BLaER1 treated with 17β-estradiol and CSF1 and Interleukin-3, amounts not matched to agents 10 nM and 100 nM (cell line): ENCODE results near the gene FAM53A.

ENCODE experiments used
- H3K27ac ChIP-seq, 11 experiments: shearing (Covaris generic); formaldehyde crosslinking; 2 replicates each; pipeline ENCODE4 v1.8.1; 2022
- H3K27me3 ChIP-seq, 11 experiments: shearing (Covaris generic); formaldehyde crosslinking; 2 replicates each; pipeline ENCODE4 v1.8.1; 2022
- H3K36me3 ChIP-seq, 11 experiments: shearing (Covaris generic); formaldehyde crosslinking; 2 replicates each; pipeline ENCODE4 v1.8.1; 2022
- H3K4me1 ChIP-seq, 10 experiments: shearing (Covaris generic); formaldehyde crosslinking; 2 replicates each; pipeline ENCODE4 v1.8.1; 2022
- H3K4me2 ChIP-seq, 11 experiments: shearing (Covaris generic); formaldehyde crosslinking; 2 replicates each; pipeline ENCODE4 v1.8.1; 2022
- H3K4me3 ChIP-seq, 10 experiments: shearing (Covaris generic); formaldehyde crosslinking; 2 replicates each; pipeline ENCODE4 v1.8.1; 2022
- H3K9ac ChIP-seq, 11 experiments: shearing (Covaris generic); formaldehyde crosslinking; 2 replicates each; pipeline ENCODE4 v1.8.1; 2022
- H3K9me3 ChIP-seq, 11 experiments: shearing (Covaris generic); formaldehyde crosslinking; replicated peaks in 1 of 11; 2 replicates each; pipeline ENCODE4 v1.8.1; 2022
- H4K20me1 ChIP-seq, 11 experiments: shearing (Covaris generic); formaldehyde crosslinking; 2 replicates each; pipeline ENCODE4 v1.8.1; 2022
- Cebpa-rat ChIP-seq, 11 experiments: shearing (Covaris generic); IDR thresholded peaks; 2 replicates each; pipeline ENCODE4 v1.8.1; 2022

The FAM53A gene

DNA sequence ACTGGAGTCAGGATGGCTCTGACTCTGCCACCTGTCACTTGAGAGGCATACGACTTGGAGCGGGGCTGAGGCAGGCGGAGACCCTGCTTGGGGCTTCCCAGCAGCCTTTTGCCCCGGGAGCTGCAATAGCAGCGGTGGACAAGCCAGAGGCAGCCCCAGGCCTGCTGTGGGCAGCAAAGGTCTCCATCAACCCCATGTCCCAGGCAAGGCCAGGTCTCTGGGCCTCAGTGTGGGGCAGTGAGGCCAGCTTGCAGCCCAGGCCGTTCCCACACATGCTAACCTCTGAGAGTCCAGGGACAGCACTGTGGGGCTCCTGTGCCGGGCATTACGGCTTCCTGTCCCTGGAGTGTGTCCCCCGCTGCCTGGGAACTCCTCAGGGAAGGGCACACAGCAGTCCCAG, 53.0 kb downstream of the FAM53A start:
- Histone ChIP-seq H3K4me1 (peaks cover 5 to 15% (median 10%) of the 10 kb centered on the region in 10 experiments), H3K27ac (no peak overlapping the region), H3K9me3 (peaks cover 0 to 8% (median 0%) of the 10 kb centered on the region in 11 experiments; a peak in 1 of 22 replicates), H3K36me3 (no peaks in the 10 kb centered on the region), H3K27me3 (no peaks in the 10 kb centered on the region; a peak in 1 of 22 replicates), H3K4me3 (no peak overlapping the region), H3K9ac (no peak overlapping the region; a peak in 1 of 22 replicates), H4K20me1 (no peaks in the 10 kb centered on the region), H3K4me2 (no peak overlapping the region)
- TF ChIP-seq Cebpa-rat (IDR thresholded peaks at IDR 0.05) = no peak

DNA sequence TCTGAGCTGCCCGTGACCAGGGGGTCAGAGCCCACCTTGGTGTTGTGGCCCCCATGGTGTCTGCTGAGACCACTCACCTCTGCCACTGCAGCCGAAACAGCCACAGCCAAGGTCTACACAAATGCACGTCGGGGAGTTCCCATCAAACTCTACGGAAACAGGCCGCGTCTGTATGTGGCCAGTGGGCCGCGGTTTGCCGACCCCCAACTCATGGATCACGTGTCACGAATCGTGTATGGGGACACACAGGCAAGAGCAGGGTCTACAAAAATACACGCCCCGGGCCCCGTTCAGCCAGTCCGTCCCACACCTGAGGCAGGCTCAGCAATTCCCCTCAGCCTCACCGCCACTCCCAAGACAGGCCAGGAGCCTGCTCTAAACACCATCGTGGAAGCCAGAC, 53.8 kb downstream of the FAM53A start:
- Histone ChIP-seq H3K9ac (no peak overlapping the region), H3K4me3 (no peak overlapping the region), H3K36me3 (no peaks in the 10 kb centered on the region), H3K9me3 (peaks cover 0 to 8% (median 0%) of the 10 kb centered on the region in 11 experiments; a peak in 1 of 22 replicates), H3K4me2 (no peak overlapping the region), H3K27me3 (no peaks in the 10 kb centered on the region; a peak in 1 of 22 replicates), H3K4me1 (peaks cover 14 to 24% (median 18%) of the 10 kb centered on the region in 10 experiments), H3K27ac (no peak overlapping the region), H4K20me1 (no peaks in the 10 kb centered on the region)
- TF ChIP-seq Cebpa-rat (IDR thresholded peaks at IDR 0.05) = no peak

DNA sequence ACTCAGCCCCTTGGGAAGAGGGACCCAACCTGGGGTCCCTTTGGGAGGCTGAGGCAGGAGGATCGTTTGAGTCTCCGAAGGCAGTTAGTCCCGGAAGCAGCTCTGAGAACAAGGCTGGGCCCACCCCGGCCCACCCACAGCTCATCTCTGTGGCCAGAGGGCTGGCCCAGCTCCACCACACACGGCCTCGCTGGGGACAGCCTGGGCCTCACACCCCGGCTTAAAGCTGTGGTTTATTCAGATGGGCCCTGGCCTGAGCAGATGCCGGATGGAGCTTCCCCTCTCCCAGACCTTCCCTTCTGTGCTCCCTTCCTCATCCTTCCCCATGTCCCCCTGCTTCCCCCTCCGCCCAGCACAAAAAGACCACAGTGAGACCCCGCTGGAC, 54.4 kb downstream of the FAM53A start:
- Histone ChIP-seq H3K9ac (peak overlapping the region in 6 of 11 experiments; percentile 22 to 45 (median 34); a peak in 5 of 22 replicates), H3K4me2 (no peak overlapping the region)

DNA sequence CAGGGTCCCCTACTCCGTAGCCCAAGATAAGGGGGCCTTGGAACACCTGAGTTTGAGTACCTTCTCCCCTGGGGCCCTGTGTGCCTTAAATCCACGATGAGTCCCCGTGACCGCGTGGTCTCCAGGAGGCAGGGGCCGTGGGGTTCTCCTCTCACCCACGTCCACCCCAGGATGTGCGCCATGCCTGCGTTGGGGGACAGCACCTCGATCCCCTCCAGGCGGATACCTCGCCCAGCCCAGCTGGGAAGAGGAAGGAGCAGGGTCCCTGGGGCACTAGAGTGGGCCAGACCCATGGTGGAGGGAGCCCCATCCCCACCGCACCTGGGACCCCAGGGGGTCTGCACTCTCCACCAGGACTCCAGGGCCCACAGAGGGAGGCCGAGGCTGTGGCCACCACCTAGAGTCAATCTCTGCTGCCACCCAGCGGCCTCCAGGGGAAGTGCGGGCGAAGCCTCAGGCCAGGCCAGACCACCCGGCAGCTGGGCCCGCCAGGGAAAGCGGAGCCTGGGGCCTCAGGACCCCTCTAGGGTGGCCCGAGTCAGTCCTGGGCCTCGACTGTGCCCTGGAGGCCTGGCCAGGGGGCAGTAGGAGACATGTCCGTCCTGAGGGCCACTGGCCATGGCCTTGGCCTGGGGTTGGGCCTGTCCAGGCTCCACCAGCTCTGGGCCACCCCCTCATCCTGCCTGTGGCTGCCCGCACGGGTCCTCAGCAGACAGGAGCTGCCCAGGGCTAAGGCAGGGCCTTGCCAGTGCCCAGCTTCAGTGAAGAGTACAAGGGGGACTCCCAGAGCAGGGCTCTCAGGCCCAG, 55.0 kb downstream of the FAM53A start:
- no peak for TF ChIP-seq Cebpa-rat (IDR thresholded peaks at IDR 0.05)
- no peaks in the 10 kb centered on the region for H3K36me3 ChIP-seq
- H3K9ac ChIP-seq = peak overlapping the region in 9 of 11 experiments; percentile 22 to 60 (median 44); a peak in 8 of 22 replicates
- H3K4me1 ChIP-seq = peaks cover 26 to 33% (median 29%) of the 10 kb centered on the region in 10 experiments
- peak overlapping the region in 1 of 11 experiments; percentile 32; a peak in 2 of 22 replicates for H3K27ac ChIP-seq
- H3K27me3 ChIP-seq = no peaks in the 10 kb centered on the region; a peak in 1 of 22 replicates
- no peak overlapping the region for H3K4me3 ChIP-seq
- H3K4me2 ChIP-seq = no peak overlapping the region; a peak in 1 of 22 replicates
- no peaks in the 10 kb centered on the region for H3K9me3 ChIP-seq
- no peaks in the 10 kb centered on the region for H4K20me1 ChIP-seq

More for the DNA sequence above, 54.4 kb downstream of the FAM53A start:
- Histone ChIP-seq H3K9me3 (peaks cover 0 to 3% (median 0%) of the 10 kb centered on the region in 11 experiments; a peak in 1 of 22 replicates), H3K27ac (peak overlapping the region in 1 of 11 experiments; percentile 32; a peak in 2 of 22 replicates), H3K27me3 (no peaks in the 10 kb centered on the region), H4K20me1 (no peaks in the 10 kb centered on the region), H3K4me1 (peaks cover 20 to 27% (median 23%) of the 10 kb centered on the region in 10 experiments), H3K4me3 (no peak overlapping the region), H3K36me3 (no peaks in the 10 kb centered on the region)
- no peak for TF ChIP-seq Cebpa-rat (IDR thresholded peaks at IDR 0.05)

DNA sequence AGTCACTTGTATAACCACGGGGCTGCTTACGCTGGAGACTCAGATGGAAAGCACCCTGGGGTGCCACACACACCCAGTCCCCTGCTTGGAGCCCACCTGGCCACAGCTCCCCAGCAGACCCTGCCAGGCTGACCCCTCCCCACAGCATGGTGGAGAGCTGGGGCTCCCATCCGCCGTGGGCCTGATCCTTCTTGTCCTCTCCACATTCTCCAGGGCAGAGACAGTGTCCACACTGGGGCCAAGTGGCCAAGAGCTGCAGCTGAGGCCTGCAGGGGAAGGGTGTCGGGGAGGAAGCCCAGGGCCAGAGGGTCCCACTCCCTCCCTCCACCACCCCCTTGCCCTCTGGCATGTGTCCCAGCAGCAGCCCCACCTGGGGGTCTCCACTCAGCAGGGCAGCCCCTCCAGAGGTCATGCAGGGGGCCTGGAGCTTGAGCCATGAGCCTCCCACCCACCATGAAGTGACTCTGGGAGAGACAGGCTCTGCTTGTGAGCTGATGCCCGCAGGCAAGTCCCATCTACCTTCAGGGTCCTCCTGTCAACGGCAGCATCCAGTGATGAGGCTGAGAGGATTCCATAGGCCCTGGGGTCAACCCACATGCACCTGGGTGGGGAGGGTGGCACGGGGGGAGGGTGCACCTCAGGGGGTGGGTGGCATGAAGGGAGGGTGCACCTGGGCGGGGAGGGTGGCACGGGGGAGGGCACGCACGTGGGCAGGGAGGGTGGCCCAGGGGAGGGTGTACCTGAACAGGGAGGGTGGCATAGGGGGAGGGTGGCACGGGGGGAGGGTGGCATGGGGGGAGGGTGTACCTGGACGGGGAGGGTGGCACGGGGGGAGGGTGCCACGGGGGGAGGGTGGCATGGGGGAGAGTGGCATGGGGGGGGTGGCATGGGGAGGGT, 56.4 kb downstream of the FAM53A start:
- Histone ChIP-seq H3K9me3 (no peaks in the 10 kb centered on the region), H3K4me1 (peaks cover 40 to 48% (median 44%) of the 10 kb centered on the region in 10 experiments), H3K4me2 (no peak overlapping the region), H3K27ac (no peak overlapping the region), H3K36me3 (no peaks in the 10 kb centered on the region), H3K27me3 (no peaks in the 10 kb centered on the region; a peak in 1 of 22 replicates), H3K4me3 (no peak overlapping the region), H3K9ac (no peak overlapping the region), H4K20me1 (no peaks in the 10 kb centered on the region)
- TF ChIP-seq Cebpa-rat (IDR thresholded peaks at IDR 0.05) = no peak

DNA sequence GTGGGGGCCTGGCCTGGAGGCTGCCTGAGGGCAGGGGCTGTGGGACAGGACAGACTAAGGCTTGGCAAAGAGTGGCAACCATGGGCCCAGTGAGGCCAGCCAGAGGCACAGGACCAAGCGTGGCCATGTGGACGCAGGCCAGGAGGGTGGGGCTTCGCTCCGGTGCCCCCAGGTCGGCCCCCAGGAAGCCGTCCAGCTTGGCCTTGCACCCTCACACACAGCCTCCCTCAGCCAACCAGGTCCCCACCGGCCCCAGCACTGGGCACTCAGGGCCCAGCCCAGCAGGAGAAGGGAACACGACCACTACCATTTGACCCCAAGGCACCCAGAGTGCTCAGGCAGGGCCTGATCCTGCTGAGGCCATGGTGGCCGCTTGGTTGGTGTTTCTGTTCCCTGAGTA, 57.2 kb downstream of the FAM53A start:
- Histone ChIP-seq H3K36me3 (no peaks in the 10 kb centered on the region), H4K20me1 (no peaks in the 10 kb centered on the region), H3K4me1 (peaks cover 47 to 55% (median 51%) of the 10 kb centered on the region in 10 experiments), H3K9me3 (no peaks in the 10 kb centered on the region), H3K27me3 (no peaks in the 10 kb centered on the region; a peak in 1 of 22 replicates), H3K9ac (peak overlapping the region in 4 of 11 experiments; percentile 45 to 65 (median 62); a peak in 4 of 22 replicates), H3K27ac (peak overlapping the region in 5 of 11 experiments; percentile 42 to 76 (median 73); a peak in 6 of 22 replicates), H3K4me3 (no peak overlapping the region), H3K4me2 (peak overlapping the region in 9 of 11 experiments; percentile 55 to 87 (median 78); a peak in 14 of 22 replicates)
- no peak for TF ChIP-seq Cebpa-rat (IDR thresholded peaks at IDR 0.05)

DNA sequence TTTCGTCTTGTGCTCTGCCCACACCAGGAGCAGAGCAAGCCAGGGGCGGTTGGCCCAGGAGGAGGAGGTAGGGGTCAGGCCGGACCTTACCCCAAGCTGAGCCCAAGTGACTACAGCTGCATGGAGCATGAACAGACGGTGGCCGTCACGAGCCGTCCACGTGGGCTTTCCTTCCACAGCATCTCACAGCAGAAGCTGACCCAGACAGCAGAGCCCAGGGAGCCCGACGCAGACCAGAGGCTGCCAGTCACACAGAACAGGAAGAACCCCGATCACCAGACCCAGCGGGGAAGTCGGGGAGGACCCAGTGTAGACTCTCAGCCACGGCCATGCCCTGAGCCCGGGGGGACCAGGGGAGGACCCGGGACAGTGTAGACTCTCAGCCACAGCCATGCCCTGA, 58.0 kb downstream of the FAM53A start:
- Histone ChIP-seq H3K4me1 (peaks cover 49 to 60% (median 53%) of the 10 kb centered on the region in 10 experiments), H3K4me2 (peak overlapping the region; percentile 55 to 87 (median 78))
- TF ChIP-seq Cebpa-rat (IDR thresholded peaks at IDR 0.05) = no peak

DNA sequence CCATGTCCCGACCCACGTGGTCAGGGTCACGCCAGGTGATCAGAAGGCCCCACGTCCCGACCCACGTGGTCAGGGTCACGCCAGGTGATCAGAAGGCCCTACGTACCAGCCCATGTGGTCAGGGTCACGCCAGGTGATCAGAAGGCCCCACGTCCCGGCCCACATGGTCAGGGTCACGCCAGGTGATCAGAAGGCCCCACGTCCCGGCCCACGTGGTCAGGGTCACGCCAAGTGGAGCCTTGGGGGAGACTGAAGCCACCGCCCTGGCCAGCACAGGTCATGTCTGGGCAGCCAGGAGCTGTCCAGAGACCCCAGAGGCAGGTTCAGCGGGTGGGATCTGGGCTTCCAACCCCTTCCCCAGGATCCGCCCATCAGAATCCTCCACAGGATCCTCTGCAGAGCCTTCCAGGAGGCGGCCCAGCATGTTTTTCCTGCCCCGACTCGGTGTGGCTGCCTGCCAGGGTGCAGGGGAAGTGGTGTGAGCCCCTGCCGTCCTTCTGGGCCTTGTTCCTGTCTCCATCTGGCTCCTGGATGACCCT, 58.4 kb downstream of the FAM53A start:
- H3K36me3 ChIP-seq = no peaks in the 10 kb centered on the region
- peaks cover 49 to 61% (median 54%) of the 10 kb centered on the region in 10 experiments for H3K4me1 ChIP-seq
- no peak for TF ChIP-seq Cebpa-rat (IDR thresholded peaks at IDR 0.05)
- peaks cover 0 to 5% (median 4%) of the 10 kb centered on the region in 11 experiments; a peak in 11 of 22 replicates for H3K9me3 ChIP-seq
- H3K27me3 ChIP-seq = no peaks in the 10 kb centered on the region; a peak in 1 of 22 replicates
- peak overlapping the region; percentile 2 to 65 (median 55); a peak in 16 of 22 replicates for H3K9ac ChIP-seq
- peak overlapping the region; percentile 5 to 76 (median 66); a peak in 21 of 22 replicates for H3K27ac ChIP-seq
- no peaks in the 10 kb centered on the region for H4K20me1 ChIP-seq
- H3K4me2 ChIP-seq = peak overlapping the region; percentile 55 to 87 (median 78)
- peak overlapping the region in 3 of 10 experiments; percentile 5 to 23 (median 17); a peak in 1 of 20 replicates for H3K4me3 ChIP-seq

More for the DNA sequence above, 58.0 kb downstream of the FAM53A start:
- H3K27me3 ChIP-seq = no peaks in the 10 kb centered on the region; a peak in 1 of 22 replicates
- no peaks in the 10 kb centered on the region for H4K20me1 ChIP-seq
- peak overlapping the region in 3 of 10 experiments; percentile 5 to 23 (median 17); a peak in 1 of 20 replicates for H3K4me3 ChIP-seq
- H3K9ac ChIP-seq = peak overlapping the region; percentile 2 to 65 (median 55); a peak in 17 of 22 replicates
- no peaks in the 10 kb centered on the region; a peak in 2 of 22 replicates for H3K9me3 ChIP-seq
- H3K36me3 ChIP-seq = no peaks in the 10 kb centered on the region
- H3K27ac ChIP-seq = peak overlapping the region; percentile 5 to 76 (median 66); a peak in 21 of 22 replicates
